ENCODE results near the gene FMNL3. TPM values are rescaled to one million over a fixed set of nuclear protein-coding genes. Genes with fewer than 3 reads are reported as not detected.

Gene FMNL3
- polyA plus RNA-seq, 1 of the 3 experiments (the other 2 are of a cell fraction), result 10.2 TPM

DNA sequence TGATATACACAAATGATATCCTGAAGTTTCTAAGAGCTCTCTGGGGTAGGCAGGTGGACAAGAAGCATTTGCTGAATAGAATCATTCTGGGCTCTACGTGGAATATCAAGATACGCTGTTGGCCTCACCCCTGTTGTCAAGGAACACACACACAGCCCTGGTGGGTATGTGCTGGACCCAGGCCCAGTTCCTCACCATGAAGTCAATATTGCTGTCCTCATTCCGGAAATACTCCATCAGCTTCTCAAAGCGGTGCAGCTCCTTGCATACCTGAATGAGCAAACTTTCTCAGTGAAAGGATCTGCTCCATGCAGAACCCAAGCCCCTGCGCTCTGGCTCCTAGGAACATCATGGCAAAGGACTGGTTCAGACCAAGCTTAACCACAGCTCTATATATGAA lies 52.5 kb downstream of the FMNL3 start:
- Histone ChIP-seq H3K9me2 (no peaks in the 10 kb centered on the region), H3K27me3 (ENCODE audit: insufficient read depth) (no peaks in the 10 kb centered on the region), H3K4me2 (no peak overlapping the region), H4K20me1 (ENCODE audit: insufficient read depth) (no peaks in the 10 kb centered on the region), H3K4me1 (ENCODE audit: control insufficient read depth in 1 of 2, insufficient read depth in 2 of 2, low read depth in 1 of 2, low read length in 1 of 2) (no peaks in the 10 kb centered on the region), H3K27ac (ENCODE audit: low read depth in 2 of 2, low read length in 1 of 2) (no peak overlapping the region), H3F3A (replicated peaks; ENCODE audit: insufficient read depth) (no peaks in the 10 kb centered on the region), H3K9me3 (no peaks in the 10 kb centered on the region), H3K9ac (no peak overlapping the region), H2AFZ (ENCODE audit: low read depth) (no peak overlapping the region), H3K79me2 (ENCODE audit: insufficient read depth) (0 out of 2 replicates have a peak, but pooled peaks cover 3% of the 10 kb centered on the region), H3K36me3 (replicated peaks in 1 of 2; ENCODE audit: control insufficient read depth in 1 of 2, insufficient read depth in 2 of 2, low read length in 1 of 2) (peaks cover 43 to 62% of the 10 kb centered on the region in 2 experiments), H3K4me3 (ENCODE audit: low read depth in 2 of 2, low read length in 1 of 2) (no peak overlapping the region)
- TF ChIP-seq GABPA (IDR thresholded peaks at IDR 0.05; ENCODE audit: low read depth), result no peak
- no peak for TF ChIP-seq POLR2AphosphoS5 (IDR thresholded peaks at IDR 0.05; ENCODE audit: low read depth, low read length)
- TF ChIP-seq GATA2 (CRISPR knock-in tag; IDR thresholded peaks at IDR 0.05), result no peak
- no peak for TF ChIP-seq EZH2phosphoT487 (IDR thresholded peaks at IDR 0.05; ENCODE audit: borderline replicate concordance, low read depth)
- TF ChIP-seq SIN3A (IDR thresholded peaks at IDR 0.05; ENCODE audit: borderline replicate concordance, low read depth, low read length), result no peak
- no peak for TF ChIP-seq USF2 (IDR thresholded peaks at IDR 0.05; ENCODE audit: borderline replicate concordance, low read depth, low read length)
- TF ChIP-seq FOXJ3 (CRISPR knock-in tag; IDR thresholded peaks at IDR 0.05), result no peak
- no peak for TF ChIP-seq JUND (IDR thresholded peaks at IDR 0.05)
- TF ChIP-seq CHD2 (IDR thresholded peaks at IDR 0.05; ENCODE audit: low read length, partially characterized antibody), result no peak
- no peak for TF ChIP-seq FOXM1 (IDR thresholded peaks at IDR 0.05; ENCODE audit: low read depth)
- no peak for TF ChIP-seq ZBTB33 (IDR thresholded peaks at IDR 0.05; ENCODE audit: borderline replicate concordance, low read depth)
- no peak for TF ChIP-seq EP300 (IDR thresholded peaks at IDR 0.05; ENCODE audit: borderline replicate concordance in 1 of 2, low read depth in 1 of 2, low read length in 1 of 2)
- TF ChIP-seq, protein P1, sequence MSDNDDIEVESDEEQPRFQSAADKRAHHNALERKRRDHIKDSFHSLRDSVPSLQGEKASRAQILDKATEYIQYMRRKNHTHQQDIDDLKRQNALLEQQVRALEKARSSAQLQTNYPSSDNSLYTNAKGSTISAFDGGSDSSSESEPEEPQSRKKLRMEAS (IDR thresholded peaks at IDR 0.05; ENCODE audit: low read depth), result no peak
- TF ChIP-seq RFX5 (IDR thresholded peaks at IDR 0.05; ENCODE audit: low read length), result no peak
- TF ChIP-seq SMC3 (IDR thresholded peaks at IDR 0.05; ENCODE audit: low read depth, low read length), result no peak
- no peak for TF ChIP-seq TAF1 (IDR thresholded peaks at IDR 0.05; ENCODE audit: borderline replicate concordance, low read depth, low read length)
- TF ChIP-seq USF1 (IDR thresholded peaks at IDR 0.05; ENCODE audit: borderline replicate concordance, low read depth), result no peak
- TF ChIP-seq MXI1 (IDR thresholded peaks at IDR 0.05; ENCODE audit: low read depth, low read length), result no peak
- ChIA-PET POLR2A (interaction anchor here (0.9 kb wide), 1 partner anchor 51 kb away, joined by 3 read pairs; no protein-coding TSS in a partner anchor), CTCF (interaction anchor here (0.6 to 30.5 kb wide), 7 partner anchors 9 to 323 kb away, joined by 3 to 590 read pairs (median 7); partner anchors contain the start of gene FMNL3)
- no peak for DNase-seq
- WGBS (ENCODE audit: low lambda C conversion rate), result 95% methylated on average over 4 of the region's 5 CpGs
